Measurements from ENCODE around the gene SLC25A42. TPM values are rescaled to one million over a fixed set of nuclear protein-coding genes. Genes with fewer than 3 reads are reported as not detected.

Gene SLC25A42
- total RNA-seq = 6.1 and 7.3 TPM in 2 replicates

DNA sequence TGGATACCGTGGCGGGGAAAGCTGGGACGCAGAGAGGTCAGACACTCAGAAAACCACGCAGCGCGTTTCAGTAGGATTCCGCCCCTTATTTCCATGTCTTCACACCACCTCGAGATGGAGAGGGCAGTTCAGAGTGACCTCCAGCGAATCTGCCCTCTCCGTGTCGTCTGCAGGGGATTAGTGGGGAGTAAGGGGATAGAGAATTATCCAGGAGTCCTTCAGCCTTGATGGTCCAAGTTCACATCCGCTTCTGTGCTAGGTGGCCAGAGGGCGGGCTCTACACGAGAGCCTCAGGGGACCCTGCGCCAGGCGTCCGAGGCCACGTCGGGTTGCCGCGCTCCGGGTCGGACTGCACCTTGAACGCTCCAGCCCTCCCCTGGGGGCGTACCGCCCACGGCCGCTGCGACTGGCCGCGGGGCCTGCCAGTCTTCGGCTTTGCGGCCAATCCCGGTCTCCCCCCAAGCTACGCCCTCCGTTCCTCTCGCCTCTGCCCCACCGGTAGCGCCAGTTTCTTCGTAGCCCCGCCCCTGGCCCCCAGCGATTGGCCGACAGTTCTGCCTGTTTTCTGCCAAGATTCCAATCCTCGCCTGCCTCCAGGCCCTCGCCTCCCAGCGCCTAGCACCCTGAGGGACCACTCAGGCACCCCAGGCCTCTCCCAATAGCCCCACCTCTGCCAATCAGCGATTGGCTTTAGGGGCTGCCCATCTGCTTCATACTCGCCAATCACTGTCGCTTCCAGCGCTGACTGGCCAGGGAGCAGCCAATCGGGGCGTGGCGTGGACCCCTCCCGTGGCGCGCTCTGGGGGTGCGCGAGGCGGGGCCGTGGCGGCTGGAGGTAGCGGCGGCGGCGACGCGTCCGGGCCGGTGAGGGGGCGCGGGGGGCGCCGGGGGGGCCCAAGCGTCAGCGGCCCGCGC is at the start of gene SLC25A42:
Gene SLC25A42, plus strand, starts transcription at position 812 of the 915 bp plus-strand sequence. CDS start 32,131 bp downstream, outside the sequence.

DNA sequence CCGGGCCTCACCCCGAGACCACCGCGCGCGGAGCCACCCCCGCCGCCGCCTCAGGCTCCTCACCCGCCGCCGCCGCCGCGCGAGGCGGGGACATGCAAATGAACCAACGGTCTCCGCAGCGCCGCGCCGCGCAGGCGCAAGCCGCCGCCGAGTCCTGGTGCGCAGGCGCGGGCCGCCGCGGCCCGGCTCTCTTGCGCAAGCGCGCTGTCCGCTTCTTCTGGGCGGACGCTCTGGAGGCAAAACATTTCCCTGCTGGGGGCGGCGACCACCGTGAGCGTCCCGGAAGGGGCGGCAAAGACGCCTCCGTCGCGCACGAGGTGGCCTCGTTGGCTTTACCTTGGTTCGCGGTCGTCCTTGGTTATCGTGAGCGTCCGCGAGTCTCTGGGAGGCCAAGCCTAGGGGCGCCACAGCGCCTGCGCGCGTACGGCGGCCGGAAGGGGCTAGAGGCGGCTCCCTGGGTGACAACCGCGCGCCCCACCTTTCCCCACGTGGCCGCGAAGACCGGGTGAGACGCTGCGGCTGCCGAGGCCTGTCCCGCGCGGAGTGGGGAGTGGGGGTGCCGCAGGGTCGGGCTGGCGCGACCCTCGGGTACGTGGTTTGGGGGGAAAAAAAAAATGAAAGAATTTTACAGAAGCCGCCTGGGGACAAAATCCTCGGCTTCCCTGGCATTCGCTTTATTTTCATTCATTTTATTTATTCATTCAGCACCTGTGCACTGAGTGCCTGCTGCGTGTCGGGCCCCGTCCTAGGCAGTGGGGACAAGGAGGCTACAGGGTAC is 30.2 kb upstream of the SLC25A42 start, which contains the start of the genes ARMC6 and SUGP2:
Gene ARMC6, plus strand, starts transcription at position 178 of the 778 bp plus-strand sequence. CDS start 607 bp downstream, outside the sequence.
Gene SUGP2, minus strand, starts transcription at position 92 of the 778 bp plus-strand sequence. CDS start 2,446 bp downstream, outside the sequence.

GRCh38 chr19:19138109-19138981 is 74.6 kb downstream of the SLC25A42 start, which contains the start of gene TMEM161A:
Gene TMEM161A, minus strand, starts transcription at chr19:19138478. Its CDS starts 50 bp downstream, at chr19:19138428.

Other genes starting within 250 kb of the SLC25A42 start
- 60.4 and 76.5 TPM in 2 replicates for gene UPF1, start 232.0 kb upstream of the SLC25A42 start, total RNA-seq
- 0.29 and 0.66 TPM in 2 replicates for gene CERS1, start 167.8 kb upstream of the SLC25A42 start, total RNA-seq
- 250 and 353 TPM in 2 replicates for gene COPE, start 144.6 kb upstream of the SLC25A42 start, total RNA-seq
- gene DDX49, start 144.3 kb upstream of the SLC25A42 start, total RNA-seq = 84.6 and 95.4 TPM in 2 replicates
- gene HOMER3, start 122.8 kb upstream of the SLC25A42 start, total RNA-seq = 42.0 and 88.6 TPM in 2 replicates
- 22.8 and 57.6 TPM in 2 replicates for gene SUGP2, start 30.5 kb upstream of the SLC25A42 start, total RNA-seq
- gene ARMC6, start 30.4 kb upstream of the SLC25A42 start, total RNA-seq = 38.1 and 66.6 TPM in 2 replicates
- gene TMEM161A, start 74.5 kb downstream of the SLC25A42 start, total RNA-seq = 16.0 and 25.6 TPM in 2 replicates
- 0.22 TPM in 1 of 2 replicates, not detected in the other for gene MEF2B, start 106.3 kb downstream of the SLC25A42 start, total RNA-seq
- 16.6 and 22.6 TPM in 2 replicates for gene BORCS8, start 128.2 kb downstream of the SLC25A42 start, total RNA-seq
- 59.0 and 87.5 TPM in 2 replicates for gene RFXANK, start 128.3 kb downstream of the SLC25A42 start, total RNA-seq
- 2.4 and 11.6 TPM in 2 replicates for gene NR2C2AP, start 139.4 kb downstream of the SLC25A42 start, total RNA-seq
- under 0.01 TPM in 1 of 2 replicates, not detected in the other for gene NCAN, start 148.0 kb downstream of the SLC25A42 start, total RNA-seq
- gene TM6SF2, start 209.3 kb downstream of the SLC25A42 start, total RNA-seq = 1.1 and 2.8 TPM in 2 replicates